ENCODE data around the gene IFNA5. TPM values are rescaled to one million over a fixed set of nuclear protein-coding genes. Genes with fewer than 3 reads are reported as not detected.

IFNA5 gene
- not detected for polyA plus RNA-seq (2013, experiment 1 of 2)
- not detected for polyA plus RNA-seq (2013, experiment 2 of 2)

DNA sequence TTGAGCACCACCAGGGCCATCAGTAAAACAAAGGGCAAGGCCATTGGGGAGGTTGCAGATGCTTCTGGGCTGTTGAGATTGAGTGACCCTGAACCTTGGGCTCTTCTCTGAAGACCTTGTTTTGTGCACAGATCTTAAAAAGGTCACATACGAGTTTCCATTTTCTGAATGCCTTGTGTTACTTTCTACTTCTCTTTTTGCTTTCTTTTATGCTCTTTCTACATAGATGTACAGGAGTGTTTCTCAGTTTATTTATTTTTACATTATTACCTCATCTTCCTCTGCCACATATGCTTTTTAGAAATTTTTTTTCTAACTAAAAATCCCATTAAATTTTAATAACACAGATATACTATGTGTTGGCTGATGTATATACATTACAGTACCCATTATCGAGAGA, at the start of gene IFNA5:
IFNA5 (minus strand) TSS at position 101 of the 400 bp plus-strand sequence; CDS start at position 44, 57 bp downstream.
- Histone ChIP-seq H2BK12ac (ENCODE audit: low read length) (no peak within 1 kb of the TSS), H3K9ac (ENCODE audit: low read depth, low read length, poor library complexity) (no peak within 1 kb of the TSS), H3K14ac (ENCODE audit: low read length) (no peak within 1 kb of the TSS), H2BK15ac (ENCODE audit: low read length) (no peak within 1 kb of the TSS), H3K23ac (ENCODE audit: low read depth, low read length, poor library complexity) (no peak within 1 kb of the TSS), H4K8ac (ENCODE audit: low read depth, low read length) (no peak within 1 kb of the TSS), H3K4me3 (ENCODE audit: low read length in 2 of 2) (peak within 1 kb of the TSS in 1 of 2 donors; percentile 54), H3K27ac (replicated peaks; ENCODE audit: low read length) (no peak within 1 kb of the TSS), H2BK120ac (ENCODE audit: low read depth, low read length) (no peak within 1 kb of the TSS), H2AFZ (ENCODE audit: low read length) (no peak within 1 kb of the TSS), H3K18ac (ENCODE audit: low read length) (no peak within 1 kb of the TSS), H3K9me3 (replicated peaks in 1 of 2; ENCODE audit: control insufficient read depth in 2 of 2, insufficient read depth in 1 of 2, low read depth in 1 of 2, low read length in 2 of 2) (no peaks in the 10 kb centered on the region), H3K27me3 (ENCODE audit: control insufficient read depth in 3 of 3, insufficient read depth in 3 of 3, low read depth in 1 of 3, low read length in 3 of 3) (no peaks in the 10 kb centered on the region), H2AK5ac (ENCODE audit: low read depth, low read length) (no peak within 1 kb of the TSS), H2BK5ac (ENCODE audit: low read length) (no peak within 1 kb of the TSS), H3K4me2 (ENCODE audit: insufficient read depth, low read length, poor library complexity, severe bottlenecking) (no peak within 1 kb of the TSS), H4K91ac (ENCODE audit: low read depth, low read length, poor library complexity) (no peak within 1 kb of the TSS), H3K4ac (ENCODE audit: low read length) (no peak within 1 kb of the TSS), H3K79me1 (ENCODE audit: low read depth, low read length) (no peaks in the 10 kb centered on the region), H3K4me1 (ENCODE audit: control insufficient read depth in 2 of 2, insufficient read depth in 1 of 2, low read depth in 1 of 2, low read length in 2 of 2) (no peaks in the 10 kb centered on the region), H3K36me3 (replicated peaks in 1 of 2; ENCODE audit: control insufficient read depth in 2 of 2, insufficient read depth in 2 of 2, low read length in 2 of 2) (no peaks in the 10 kb centered on the region)
- DNase-seq (ENCODE audit: low spot score): no peak
- WGBS, 2 donors (ENCODE audit: extremely low coverage in 2 of 2, insufficient read length in 2 of 2, insufficient replicate concordance in 1 of 2): no CpG with 5 or more reads among the region's 2 CpGs

DNA sequence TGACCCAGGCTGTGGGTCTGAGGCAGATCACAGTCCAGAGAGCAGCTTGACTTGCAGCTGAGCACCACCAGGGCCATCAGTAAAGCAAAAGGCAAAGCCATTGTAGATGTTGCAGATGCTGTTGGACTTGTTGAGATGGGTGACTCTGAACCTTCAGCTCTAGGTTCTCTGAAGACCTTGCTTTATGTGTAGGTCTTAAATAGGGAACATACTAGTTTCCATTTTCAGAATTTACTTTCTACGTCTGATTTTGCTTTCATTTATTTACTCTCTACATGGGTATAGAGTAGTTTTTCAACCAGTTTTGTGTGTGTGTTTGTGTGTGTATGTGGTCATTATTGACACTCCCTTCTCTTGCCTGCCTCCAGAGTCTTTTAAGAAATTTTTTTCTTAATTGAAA, 45.7 kb upstream of the IFNA5 start, which contains the start of gene IFNA6:
IFNA6 (minus strand) TSS at position 101 of the 400 bp plus-strand sequence; CDS start at position 101, 0 bp downstream.
- no peak within 1 kb of the TSS for H3K23ac ChIP-seq (ENCODE audit: low read depth, low read length, poor library complexity)
- no peak within 1 kb of the TSS for H2BK15ac ChIP-seq (ENCODE audit: low read length)
- H3K27me3 ChIP-seq (ENCODE audit: control insufficient read depth in 3 of 3, insufficient read depth in 3 of 3, low read depth in 1 of 3, low read length in 3 of 3): peaks cover 0 to 2% (median 0%) of the 10 kb centered on the region in 3 experiments
- H4K8ac ChIP-seq (ENCODE audit: low read depth, low read length): no peak within 1 kb of the TSS
- H3K4me3 ChIP-seq (ENCODE audit: low read length in 2 of 2): no peak within 1 kb of the TSS
- no peak within 1 kb of the TSS for H4K91ac ChIP-seq (ENCODE audit: low read depth, low read length, poor library complexity)
- no CpG with 5 or more reads among the region's 1 CpG for WGBS, 2 donors (ENCODE audit: extremely low coverage in 2 of 2, insufficient read length in 2 of 2, insufficient replicate concordance in 1 of 2)
- no peaks in the 10 kb centered on the region for H3K79me1 ChIP-seq (ENCODE audit: low read depth, low read length)
- H2AK5ac ChIP-seq (ENCODE audit: low read depth, low read length): no peak within 1 kb of the TSS
- no peaks in the 10 kb centered on the region for H3K36me3 ChIP-seq (replicated peaks in 1 of 2; ENCODE audit: control insufficient read depth in 2 of 2, insufficient read depth in 2 of 2, low read length in 2 of 2)
- H2AFZ ChIP-seq (ENCODE audit: low read length): no peak within 1 kb of the TSS
- no peak for DNase-seq (ENCODE audit: low spot score)
- H2BK5ac ChIP-seq (ENCODE audit: low read length): no peak within 1 kb of the TSS
- no peak within 1 kb of the TSS for H3K9ac ChIP-seq (ENCODE audit: low read depth, low read length, poor library complexity)
- no peak within 1 kb of the TSS for H3K27ac ChIP-seq (replicated peaks; ENCODE audit: low read length)
- H3K14ac ChIP-seq (ENCODE audit: low read length): no peak within 1 kb of the TSS
- no peaks in the 10 kb centered on the region for H3K9me3 ChIP-seq (replicated peaks in 1 of 2; ENCODE audit: control insufficient read depth in 2 of 2, insufficient read depth in 1 of 2, low read depth in 1 of 2, low read length in 2 of 2)
- no peak within 1 kb of the TSS for H3K4me2 ChIP-seq (ENCODE audit: insufficient read depth, low read length, poor library complexity, severe bottlenecking)
- H2BK12ac ChIP-seq (ENCODE audit: low read length): no peak within 1 kb of the TSS
- no peak within 1 kb of the TSS for H3K4ac ChIP-seq (ENCODE audit: low read length)
- no peaks in the 10 kb centered on the region for H3K4me1 ChIP-seq (ENCODE audit: control insufficient read depth in 2 of 2, insufficient read depth in 1 of 2, low read depth in 1 of 2, low read length in 2 of 2)
- no peak within 1 kb of the TSS for H2BK120ac ChIP-seq (ENCODE audit: low read depth, low read length)
- H3K18ac ChIP-seq (ENCODE audit: low read length): no peak within 1 kb of the TSS

DNA sequence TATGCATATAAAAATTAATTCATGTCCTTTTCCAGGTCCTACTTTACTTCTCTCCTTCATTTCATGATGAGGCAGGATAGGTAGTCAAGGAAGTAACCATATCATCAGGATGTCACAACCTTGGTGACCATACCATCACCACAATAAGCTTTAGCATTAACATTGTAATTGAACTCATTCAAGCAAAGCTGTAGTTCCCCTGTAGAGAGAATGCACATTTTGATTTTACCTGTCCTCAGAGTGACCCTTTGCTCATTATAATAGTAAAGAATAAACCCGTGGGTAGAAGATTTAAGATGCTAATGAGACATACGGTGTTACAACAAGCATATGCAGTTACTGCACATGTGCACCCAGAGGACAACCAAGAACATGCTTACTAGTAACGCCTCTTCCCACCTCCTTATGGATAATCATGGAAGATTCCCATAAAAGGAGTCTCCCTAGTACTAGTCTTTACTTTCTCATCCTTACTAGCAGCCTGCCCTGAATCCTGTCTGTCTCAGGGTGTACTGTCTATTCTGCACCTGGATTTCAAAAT, 43.4 kb upstream of the IFNA5 start:
- Histone ChIP-seq H3K27me3 (ENCODE audit: control insufficient read depth in 3 of 3, insufficient read depth in 3 of 3, low read depth in 1 of 3, low read length in 3 of 3) (peaks cover 0 to 2% (median 0%) of the 10 kb centered on the region in 3 experiments), H2BK15ac (ENCODE audit: low read length) (no peak overlapping the region), H3K4me1 (ENCODE audit: control insufficient read depth in 2 of 2, insufficient read depth in 1 of 2, low read depth in 1 of 2, low read length in 2 of 2) (no peaks in the 10 kb centered on the region), H2BK120ac (ENCODE audit: low read depth, low read length) (no peak overlapping the region), H4K8ac (ENCODE audit: low read depth, low read length) (no peak overlapping the region), H3K79me1 (ENCODE audit: low read depth, low read length) (no peaks in the 10 kb centered on the region), H3K36me3 (replicated peaks in 1 of 2; ENCODE audit: control insufficient read depth in 2 of 2, insufficient read depth in 2 of 2, low read length in 2 of 2) (no peaks in the 10 kb centered on the region), H3K27ac (replicated peaks; ENCODE audit: low read length) (no peak overlapping the region), H3K18ac (ENCODE audit: low read length) (no peak overlapping the region), H3K4ac (ENCODE audit: low read length) (no peak overlapping the region), H3K9ac (ENCODE audit: low read depth, low read length, poor library complexity) (no peak overlapping the region), H2AFZ (ENCODE audit: low read length) (no peak overlapping the region), H4K91ac (ENCODE audit: low read depth, low read length, poor library complexity) (no peak overlapping the region), H2BK5ac (ENCODE audit: low read length) (no peak overlapping the region), H3K9me3 (replicated peaks in 1 of 2; ENCODE audit: control insufficient read depth in 2 of 2, insufficient read depth in 1 of 2, low read depth in 1 of 2, low read length in 2 of 2) (no peaks in the 10 kb centered on the region), H3K4me2 (ENCODE audit: insufficient read depth, low read length, poor library complexity, severe bottlenecking) (no peak overlapping the region), H3K23ac (ENCODE audit: low read depth, low read length, poor library complexity) (no peak overlapping the region), H3K14ac (ENCODE audit: low read length) (no peak overlapping the region), H2BK12ac (ENCODE audit: low read length) (no peak overlapping the region), H3K4me3 (ENCODE audit: low read length in 2 of 2) (no peak overlapping the region), H2AK5ac (ENCODE audit: low read depth, low read length) (no peak overlapping the region)
- no CpG with 5 or more reads among the region's 3 CpGs for WGBS, 2 donors (ENCODE audit: extremely low coverage in 2 of 2, insufficient read length in 2 of 2, insufficient replicate concordance in 1 of 2)
- no peak for DNase-seq (ENCODE audit: low spot score)

DNA sequence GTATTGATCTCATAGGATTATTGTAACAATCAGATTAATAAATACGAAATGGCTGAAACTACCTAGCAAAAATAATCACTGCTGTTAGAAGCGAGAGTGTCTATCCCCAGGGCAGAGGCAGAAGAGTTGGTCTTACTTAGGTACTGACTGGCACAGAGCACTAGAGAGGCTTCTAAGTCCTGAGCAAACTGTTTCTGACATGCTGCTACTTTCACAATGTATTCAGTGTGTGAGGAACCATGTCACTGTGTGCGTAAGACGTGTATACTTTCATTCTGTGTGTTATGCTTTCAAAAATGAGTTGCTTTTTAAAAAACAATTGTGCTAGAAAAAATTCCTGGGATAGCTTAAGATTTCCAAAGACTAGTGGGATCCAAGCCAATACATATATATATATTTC, 35.6 kb upstream of the IFNA5 start:
- no peak for DNase-seq (ENCODE audit: low spot score)

More for the DNA sequence above, 35.6 kb upstream of the IFNA5 start:
- H3K4ac ChIP-seq (ENCODE audit: low read length): no peak overlapping the region
- no peaks in the 10 kb centered on the region for H3K79me1 ChIP-seq (ENCODE audit: low read depth, low read length)
- no peak overlapping the region for H4K8ac ChIP-seq (ENCODE audit: low read depth, low read length)
- no peak overlapping the region for H4K91ac ChIP-seq (ENCODE audit: low read depth, low read length, poor library complexity)
- H2AK5ac ChIP-seq (ENCODE audit: low read depth, low read length): no peak overlapping the region
- H3K27ac ChIP-seq (replicated peaks; ENCODE audit: low read length): no peak overlapping the region
- H2BK5ac ChIP-seq (ENCODE audit: low read length): no peak overlapping the region
- no peak overlapping the region for H2BK120ac ChIP-seq (ENCODE audit: low read depth, low read length)
- H3K9me3 ChIP-seq (replicated peaks in 1 of 2; ENCODE audit: control insufficient read depth in 2 of 2, insufficient read depth in 1 of 2, low read depth in 1 of 2, low read length in 2 of 2): no peaks in the 10 kb centered on the region
- no peak overlapping the region for H3K14ac ChIP-seq (ENCODE audit: low read length)
- WGBS, 2 donors (ENCODE audit: extremely low coverage in 2 of 2, insufficient read length in 2 of 2, insufficient replicate concordance in 1 of 2): no CpG with 5 or more reads among the region's 4 CpGs
- H3K23ac ChIP-seq (ENCODE audit: low read depth, low read length, poor library complexity): no peak overlapping the region
- H3K27me3 ChIP-seq (ENCODE audit: control insufficient read depth in 3 of 3, insufficient read depth in 3 of 3, low read depth in 1 of 3, low read length in 3 of 3): peaks cover 0 to 7% (median 0%) of the 10 kb centered on the region in 3 experiments
- H3K4me2 ChIP-seq (ENCODE audit: insufficient read depth, low read length, poor library complexity, severe bottlenecking): no peak overlapping the region
- H2AFZ ChIP-seq (ENCODE audit: low read length): no peak overlapping the region
- no peak overlapping the region for H3K18ac ChIP-seq (ENCODE audit: low read length)
- H3K4me3 ChIP-seq (ENCODE audit: low read length in 2 of 2): no peak overlapping the region
- H3K9ac ChIP-seq (ENCODE audit: low read depth, low read length, poor library complexity): no peak overlapping the region
- H2BK15ac ChIP-seq (ENCODE audit: low read length): no peak overlapping the region
- no peak overlapping the region for H2BK12ac ChIP-seq (ENCODE audit: low read length)
- no peaks in the 10 kb centered on the region for H3K36me3 ChIP-seq (replicated peaks in 1 of 2; ENCODE audit: control insufficient read depth in 2 of 2, insufficient read depth in 2 of 2, low read length in 2 of 2)
- H3K4me1 ChIP-seq (ENCODE audit: control insufficient read depth in 2 of 2, insufficient read depth in 1 of 2, low read depth in 1 of 2, low read length in 2 of 2): peaks cover 0 to 3% of the 10 kb centered on the region in 2 donors

All from neuronal stem cell (in vitro differentiated cells).